Cardiac muscle cell (in vitro differentiated cells and primary cell): ENCODE results near the gene VWA5B2. TPM values are rescaled to one million over a fixed set of nuclear protein-coding genes. Genes with fewer than 3 reads are reported as not detected.

Experiments
- DNase-seq, 2 donors: peaks; one replicate each; pipeline versions ENCODE4 v3.0.0 to v3.0.0-alpha.2; 2010 to 2017; ENCODE audit warnings: low read depth in 1 of 2, low spot score in 1 of 2
- H3K27ac ChIP-seq: fragments of 200-600 bp; sonication (generic); 2 replicates; pipeline ENCODE4 v1.5.1; 2016
- H3K27me3 ChIP-seq: fragments of 200-600 bp; sonication (generic); 2 replicates; pipeline ENCODE4 v1.6.0; 2016; ENCODE audit warnings: control low read depth
- H3K36me3 ChIP-seq: fragments of 200-600 bp; sonication (generic); 2 replicates; pipeline ENCODE4 v1.5.1; 2016; ENCODE audit warnings: control low read depth
- H3K4me1 ChIP-seq: fragments of 200-600 bp; sonication (generic); 2 replicates; pipeline ENCODE4 v1.8.1; 2017; ENCODE audit warnings: low read depth, mild to moderate bottlenecking, mixed run types
- H3K4me3 ChIP-seq: fragments of 200-600 bp; sonication (generic); 2 replicates; pipeline ENCODE4 v1.5.1; 2016; ENCODE audit warnings: mild to moderate bottlenecking
- H3K9me3 ChIP-seq: fragments of 200-600 bp; sonication (generic); 2 replicates; pipeline ENCODE4 v1.5.1; 2017; ENCODE audit warnings: low read depth, mild to moderate bottlenecking, control low read depth
- CTCF ChIP-seq: IDR thresholded peaks from 2 replicates; pipeline ENCODE4 v1.5.1; 2012; ENCODE audit warnings: low read depth, mild to moderate bottlenecking, low read length
- polyA plus RNA-seq: library from polyadenylated mRNA; unstranded; fragments of >200 nt; fragmentation: Nextera tagmentation; extraction: Ambion mirVana; gene quantifications from 2 replicates; pipeline ENCODE4 v1.2.1, GENCODE V29; 2016
- total RNA-seq: library from RNA; depleted of rRNA; stranded (reverse); fragments of >200 nt; gene quantifications from 2 replicates; pipeline ENCODE4 v1.2.3, GENCODE V29; 2016

The VWA5B2 gene
- total and polyA plus RNA-seq, 2 experiments from 2014 or later, result not detected

GRCh38 chr3:184236033-184236410 is 6.6 kb downstream of the VWA5B2 start:
- Histone ChIP-seq H3K4me1 (no peaks in the 10 kb centered on the region), H3K36me3 (no peaks in the 10 kb centered on the region), H3K9me3 (no peaks in the 10 kb centered on the region), H3K4me3 (no peak overlapping the region), H3K27me3 (peaks cover 65% of the 10 kb centered on the region), H3K27ac (no peak overlapping the region)
- DNase-seq, result no peak
- no peak for TF ChIP-seq CTCF

GRCh38 chr3:184236636-184237035 is 7.3 kb downstream of the VWA5B2 start:
- Histone ChIP-seq H3K27me3 (peaks cover 65% of the 10 kb centered on the region), H3K27ac (no peak overlapping the region), H3K36me3 (no peaks in the 10 kb centered on the region), H3K9me3 (no peaks in the 10 kb centered on the region), H3K4me3 (no peak overlapping the region), H3K4me1 (no peaks in the 10 kb centered on the region)
- TF ChIP-seq CTCF, result no peak
- no peak for DNase-seq

- no peak overlapping the region for H3K4me3 ChIP-seq
- no peak for DNase-seq
- no peak for TF ChIP-seq CTCF
- peaks cover 65% of the 10 kb centered on the region for H3K27me3 ChIP-seq
- no peaks in the 10 kb centered on the region for H3K4me1 ChIP-seq
- no peak overlapping the region for H3K27ac ChIP-seq
- no peaks in the 10 kb centered on the region for H3K9me3 ChIP-seq
- no peaks in the 10 kb centered on the region for H3K36me3 ChIP-seq
These were observed 7.8 kb downstream of the VWA5B2 start for GRCh38 chr3:184237211-184237610.

GRCh38 chr3:184237807-184238206 is 8.4 kb downstream of the VWA5B2 start:
- TF ChIP-seq CTCF, result no peak
- H3K4me1 ChIP-seq, result no peaks in the 10 kb centered on the region
- no peak for DNase-seq
- H3K36me3 ChIP-seq, result no peaks in the 10 kb centered on the region
- H3K4me3 ChIP-seq, result no peak overlapping the region
- H3K27ac ChIP-seq, result no peak overlapping the region
- H3K27me3 ChIP-seq, result peaks cover 60% of the 10 kb centered on the region
- no peaks in the 10 kb centered on the region for H3K9me3 ChIP-seq

GRCh38 chr3:184238246-184238818 is 8.9 kb downstream of the VWA5B2 start:
- no peak overlapping the region for H3K4me3 ChIP-seq
- no peak for DNase-seq
- H3K9me3 ChIP-seq, result no peaks in the 10 kb centered on the region
- H3K4me1 ChIP-seq, result no peaks in the 10 kb centered on the region
- H3K36me3 ChIP-seq, result peaks cover 4% of the 10 kb centered on the region
- no peak overlapping the region for H3K27ac ChIP-seq
- no peak for TF ChIP-seq CTCF
- H3K27me3 ChIP-seq, result peaks cover 55% of the 10 kb centered on the region
